HG03460 (cell line): ENCODE measurements around the gene HYDIN.
A peak's percentile ranks its signal among the peaks of the same experiment; 100 is the strongest.

Source experiments
- ATAC-seq: cut with Tn5 transposase; IDR thresholded peaks from one replicate; pipeline ENCODE4 v1.9.1; 2021; ENCODE audit not compliant: unreplicated experiment

HYDIN gene

DNA sequence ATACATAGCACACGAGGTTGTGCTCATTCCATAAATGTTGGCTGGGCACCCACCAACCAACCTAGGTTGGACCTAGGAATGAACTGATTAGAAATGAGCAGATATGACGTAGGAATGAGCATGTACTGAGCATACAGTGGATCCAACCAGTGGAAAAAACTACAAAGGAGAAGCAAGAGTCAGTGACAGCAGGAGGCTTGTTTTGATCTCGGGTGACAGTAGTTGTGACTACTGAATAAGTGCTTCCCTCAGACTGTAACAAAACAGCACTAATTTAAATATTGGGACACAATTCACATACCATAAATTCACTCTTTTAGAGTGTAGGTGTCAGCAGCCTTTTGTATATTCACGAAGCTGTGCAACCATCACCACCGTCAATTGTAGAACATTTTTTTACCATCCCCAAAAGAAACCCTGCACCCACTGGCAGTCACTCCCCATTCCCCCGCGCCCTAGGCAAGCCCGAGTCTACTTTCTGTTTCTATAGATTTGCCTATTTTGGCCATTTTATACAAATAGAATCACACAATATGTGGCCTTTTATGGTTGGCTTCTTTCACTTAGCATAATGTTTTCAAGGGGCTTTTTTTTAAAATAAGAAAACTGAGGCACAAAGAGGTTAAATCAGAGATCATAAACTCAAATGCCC is 436.5 kb downstream of the HYDIN start:
- ATAC-seq = peak; percentile 61

- no peak for ATAC-seq
Observed at GRCh38 chr16:70790815-70791214, 439.7 kb downstream of the HYDIN start.

- no peak for ATAC-seq
Observed at GRCh38 chr16:70789595-70790447, 440.7 kb downstream of the HYDIN start.

GRCh38 chr16:70788668-70789594 is 441.6 kb downstream of the HYDIN start:
- no peak for ATAC-seq

GRCh38 chr16:70786020-70786755 is 444.3 kb downstream of the HYDIN start:
- no peak for ATAC-seq

DNA sequence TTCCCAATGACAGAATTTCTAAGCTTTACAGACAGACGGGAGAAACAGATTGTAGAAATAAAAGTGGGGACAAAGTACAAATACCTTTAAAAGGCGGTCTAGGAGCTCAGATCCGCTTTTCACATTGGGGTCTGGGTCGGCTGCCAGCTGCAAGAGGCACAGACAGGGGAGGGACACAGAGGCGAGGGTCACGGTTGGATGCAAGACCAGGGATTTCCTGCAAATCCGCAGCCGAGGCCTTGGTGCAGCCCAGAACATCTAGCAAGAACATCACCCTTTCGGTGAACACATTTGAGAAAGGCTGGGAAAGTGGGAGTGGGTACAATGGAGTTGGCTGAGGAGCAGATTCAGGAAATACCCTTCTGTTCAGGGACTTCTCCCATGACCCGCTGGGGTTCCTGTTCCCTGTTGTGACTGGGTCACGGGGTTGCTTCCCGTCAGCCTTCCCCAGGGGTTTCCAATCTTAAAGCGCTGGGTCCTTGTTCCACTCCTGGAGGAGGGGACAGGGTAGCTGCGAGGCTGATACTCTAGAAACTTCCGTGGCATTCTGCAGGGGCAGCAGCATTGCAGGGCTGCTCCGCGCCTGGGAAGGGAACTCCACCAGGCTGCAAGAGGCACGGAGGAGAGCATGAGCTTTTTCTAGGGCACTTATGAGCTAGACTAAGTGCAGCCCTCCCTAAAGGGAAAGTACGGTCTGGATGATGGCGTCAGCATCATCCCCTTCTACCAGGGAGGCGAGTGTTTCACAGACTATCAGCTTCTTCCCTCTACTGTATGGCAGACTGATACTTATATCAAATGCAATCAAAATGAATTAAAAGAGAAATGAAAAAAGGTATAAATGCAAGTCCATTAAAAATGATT is 445.6 kb downstream of the HYDIN start:
- ATAC-seq = no peak

GRCh38 chr16:70782237-70782636 is 448.3 kb downstream of the HYDIN start:
- no peak for ATAC-seq

GRCh38 chr16:70781800-70782199 is 448.7 kb downstream of the HYDIN start:
- no peak for ATAC-seq

GRCh38 chr16:70780546-70780945 is 450.0 kb downstream of the HYDIN start:
- ATAC-seq = no peak

GRCh38 chr16:70779361-70779760 is 451.2 kb downstream of the HYDIN start:
- ATAC-seq = no peak

GRCh38 chr16:70778901-70779309 is 451.6 kb downstream of the HYDIN start:
- no peak for ATAC-seq

DNA sequence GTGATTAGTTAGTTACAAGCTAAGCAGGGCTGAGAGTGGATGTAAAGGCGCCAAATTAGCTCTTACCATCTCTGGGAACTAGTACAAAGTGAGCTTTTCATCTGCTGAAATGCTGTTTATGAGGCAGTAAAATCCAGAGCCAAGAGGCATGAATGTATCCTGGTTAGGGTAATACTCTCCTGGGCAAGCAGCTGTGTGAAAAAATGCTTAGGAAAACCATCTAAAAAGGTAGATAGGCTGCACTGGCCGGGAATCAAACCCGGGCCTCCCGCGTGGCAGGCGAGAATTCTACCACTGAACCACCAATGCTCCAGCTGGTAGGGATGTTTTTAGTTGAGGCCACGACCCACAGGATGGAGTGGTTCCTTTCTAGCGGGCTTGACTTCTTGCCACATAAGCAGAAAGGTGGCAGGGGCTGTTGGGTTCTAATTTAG is 452.5 kb downstream of the HYDIN start:
- no peak for ATAC-seq

DNA sequence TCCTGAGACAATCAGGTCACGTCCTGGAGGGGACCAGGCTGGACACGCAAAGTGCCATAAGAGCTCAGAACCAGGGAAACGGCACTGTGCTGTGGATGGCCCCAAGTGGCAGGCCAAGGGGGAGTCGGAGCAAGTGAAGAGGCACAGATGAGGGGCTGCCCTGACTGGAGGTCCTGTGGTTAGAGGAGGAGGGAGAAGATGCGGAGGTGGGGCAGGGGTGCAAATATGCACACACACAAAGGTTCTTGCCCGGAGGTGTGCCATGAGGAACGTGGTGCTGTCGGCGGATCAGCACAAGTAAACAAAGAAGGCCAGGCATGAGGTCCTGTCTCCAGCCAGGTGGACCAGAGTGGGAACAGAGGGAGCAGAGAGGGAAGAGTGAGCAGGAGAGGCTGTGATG is 453.0 kb downstream of the HYDIN start:
- no peak for ATAC-seq

DNA sequence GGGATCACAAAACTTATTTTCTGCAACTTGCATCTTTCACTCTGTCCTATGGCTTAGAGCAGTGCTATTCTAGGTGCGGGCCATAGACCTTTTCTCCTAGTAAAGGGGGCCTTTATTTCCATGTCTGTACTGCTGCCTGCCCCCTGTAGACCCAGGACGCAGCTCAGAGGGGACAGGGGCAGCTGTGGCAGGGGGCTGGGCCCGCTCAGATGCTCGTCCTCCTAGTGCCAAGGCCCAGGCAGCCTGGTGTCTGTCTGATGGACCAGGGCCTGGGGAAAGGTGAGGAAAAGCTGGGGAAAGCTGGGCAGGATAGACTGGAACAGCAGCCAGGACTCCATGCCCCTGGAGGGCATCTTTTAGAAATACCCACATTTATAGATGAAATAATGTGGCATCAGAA is 455.1 kb downstream of the HYDIN start:
- no peak for ATAC-seq

DNA sequence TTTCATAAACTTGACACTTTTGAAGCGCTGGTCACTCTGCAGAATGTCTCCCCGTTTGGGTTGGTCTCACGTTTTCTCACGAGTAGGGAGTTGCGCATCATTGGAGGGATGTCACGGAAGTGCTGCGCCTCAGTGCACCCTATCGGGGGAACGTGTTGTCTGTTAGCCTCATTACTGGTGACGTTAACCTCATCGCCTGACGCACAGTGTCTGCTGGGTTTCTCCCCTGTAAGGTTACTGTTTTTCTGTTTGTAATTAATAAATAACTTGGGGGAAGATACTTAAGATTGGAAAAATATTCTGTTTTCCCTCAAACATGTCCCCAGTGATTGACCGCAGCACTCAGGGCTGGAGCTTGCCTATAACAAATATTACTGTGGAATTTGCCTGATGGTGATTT is 456.3 kb downstream of the HYDIN start:
- ATAC-seq = no peak

DNA sequence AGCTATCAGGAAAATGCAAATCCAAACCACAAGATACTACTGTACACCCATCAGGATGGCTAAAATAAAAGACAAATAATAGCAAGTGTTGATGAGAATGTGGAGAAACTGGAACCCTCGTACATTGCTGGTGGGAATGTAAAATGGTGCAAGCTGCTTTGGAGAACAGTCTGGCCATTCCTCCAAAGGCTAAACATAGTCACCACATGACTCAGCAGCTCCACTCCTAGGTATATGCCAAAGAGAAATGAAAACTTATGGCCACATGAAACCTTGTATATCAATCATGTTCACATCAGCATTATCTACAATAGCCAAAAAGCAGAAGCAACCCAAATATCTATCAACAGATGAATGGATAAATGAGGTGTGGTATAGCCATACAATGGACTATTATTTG is 458.0 kb downstream of the HYDIN start:
- no peak for ATAC-seq

DNA sequence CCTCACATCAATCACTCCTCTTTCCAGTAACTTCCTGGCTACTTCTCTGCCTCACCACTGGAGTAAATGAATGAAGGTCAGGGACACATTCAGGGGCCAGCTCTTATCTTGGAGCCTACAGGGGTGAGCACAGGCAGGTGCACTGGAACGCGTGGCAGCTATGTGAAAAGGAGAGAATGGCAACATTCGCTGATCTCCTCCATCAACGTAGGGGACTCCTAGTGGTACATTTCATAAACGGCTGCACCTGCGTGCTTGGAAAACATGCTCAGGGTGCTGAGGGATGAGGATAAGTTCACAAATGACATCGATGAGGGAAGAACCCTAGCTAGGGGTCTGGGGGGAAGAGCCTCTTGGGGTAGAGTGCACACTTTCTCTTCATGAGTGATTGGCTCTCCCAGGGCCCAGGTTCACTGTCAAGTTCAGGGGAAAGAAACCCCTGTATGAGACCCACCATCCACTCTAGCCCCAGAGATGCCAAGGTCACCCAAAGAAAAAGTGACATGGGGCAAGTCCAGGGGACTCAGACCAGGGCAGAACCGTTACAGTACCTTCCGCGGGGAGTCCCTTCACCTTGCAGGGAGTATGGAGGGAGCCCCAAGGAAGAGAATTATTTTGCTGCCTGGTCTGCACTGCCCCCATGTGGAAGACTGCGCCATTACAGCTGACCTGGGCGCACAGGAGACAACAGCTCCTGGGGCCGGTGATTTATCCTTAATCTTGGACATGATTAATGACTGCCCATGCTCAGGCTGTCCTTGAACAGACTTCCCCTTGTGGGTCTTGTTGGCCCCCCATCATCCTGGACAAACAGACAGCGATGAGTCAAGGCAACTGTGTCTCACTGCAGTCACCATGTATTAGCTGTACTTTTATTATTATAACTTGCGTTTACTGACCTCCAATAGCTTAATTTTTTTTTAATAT is 459.6 kb downstream of the HYDIN start:
- peak; percentile 76 for ATAC-seq

DNA sequence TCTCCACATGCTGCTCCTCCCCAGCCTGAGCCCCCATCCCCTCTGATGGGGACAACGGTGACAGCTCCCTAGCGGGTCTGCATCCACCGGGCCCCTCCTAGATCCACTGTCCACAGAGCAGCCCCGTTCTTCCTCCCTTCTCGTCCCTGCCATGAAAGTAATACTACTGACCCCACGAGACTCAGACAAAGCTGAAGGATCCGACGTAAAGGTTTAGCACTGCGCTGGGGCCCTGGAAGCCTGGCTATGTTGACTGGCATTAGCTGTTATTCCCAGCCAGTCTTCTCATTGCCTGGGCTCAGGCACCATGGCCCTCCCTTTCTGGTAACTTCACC is 460.3 kb downstream of the HYDIN start:
- ATAC-seq = no peak

GRCh38 chr16:70769761-70770160 is 460.8 kb downstream of the HYDIN start:
- no peak for ATAC-seq
